Islet of Langerhans (tissue), 1 donor: Measurements from ENCODE around the gene WDR70.
"Not testable (repeated sequence)": the region's sequence is repeated elsewhere in the genome, so short reads cannot be mapped to it uniquely, and the experiment has no call there.

Source experiments
- FAIRE-seq: peaks from one replicate; lab custom pipeline; 2011; peaks lifted over from hg19 to GRCh38; lab: Jason Lieb, UNC

The WDR70 gene

GRCh38 chr5:37688925-37689324, 309.8 kb downstream of the WDR70 start:
- not testable (repeated sequence) for FAIRE-seq

- not testable (repeated sequence) for FAIRE-seq
Measured at GRCh38 chr5:37694333-37694732, 315.2 kb downstream of the WDR70 start.

- no peak for FAIRE-seq
Measured at GRCh38 chr5:37694867-37695266, 315.7 kb downstream of the WDR70 start.

GRCh38 chr5:37695647-37696046, 316.5 kb downstream of the WDR70 start:
- FAIRE-seq, result no peak

GRCh38 chr5:37696190-37697021, 317.3 kb downstream of the WDR70 start:
- no peak for FAIRE-seq

- no peak for FAIRE-seq
Measured at GRCh38 chr5:37701868-37702267, 322.8 kb downstream of the WDR70 start.

GRCh38 chr5:37703841-37704241, 324.7 kb downstream of the WDR70 start:
- FAIRE-seq, result no peak

GRCh38 chr5:37704406-37704805, 325.3 kb downstream of the WDR70 start:
- no peak for FAIRE-seq

GRCh38 chr5:37709020-37709419, 329.9 kb downstream of the WDR70 start:
- no peak for FAIRE-seq

GRCh38 chr5:37710965-37711364, 331.8 kb downstream of the WDR70 start:
- no peak for FAIRE-seq

- FAIRE-seq, result no peak
Measured at GRCh38 chr5:37712750-37713149, 333.6 kb downstream of the WDR70 start.

- FAIRE-seq, result no peak
Measured at GRCh38 chr5:37714756-37715155, 335.6 kb downstream of the WDR70 start.

- FAIRE-seq, result no peak
Measured at GRCh38 chr5:37715361-37715760, 336.2 kb downstream of the WDR70 start.

- no peak for FAIRE-seq
Measured at GRCh38 chr5:37715992-37716391, 336.9 kb downstream of the WDR70 start.

- no peak for FAIRE-seq
Measured at GRCh38 chr5:37716405-37716804, 337.3 kb downstream of the WDR70 start.

GRCh38 chr5:37717276-37717612, 338.1 kb downstream of the WDR70 start:
- FAIRE-seq, result no peak

- FAIRE-seq, result no peak
Measured at GRCh38 chr5:37717613-37718431, 338.7 kb downstream of the WDR70 start.

- no peak for FAIRE-seq
Measured at GRCh38 chr5:37720550-37720952, 341.4 kb downstream of the WDR70 start.

GRCh38 chr5:37721447-37721871, 342.3 kb downstream of the WDR70 start:
- no peak for FAIRE-seq

GRCh38 chr5:37722236-37723161, 343.4 kb downstream of the WDR70 start:
- FAIRE-seq, result no peak

- FAIRE-seq, result no peak
Measured at GRCh38 chr5:37723162-37723961, 344.2 kb downstream of the WDR70 start.
